GM23338 (cell line): ENCODE measurements around the gene NLRP7. TPM values are rescaled to one million over a fixed set of nuclear protein-coding genes. Genes with fewer than 3 reads are reported as not detected.

ENCODE experiments used
- ATAC-seq: fragments of 200-7000 bp; cut with Tn5 transposase; 3 replicates; pipeline ENCODE4 v1.9.1; 2020
- DNase-seq: peaks from one replicate; pipeline ENCODE4 v3.0.0-alpha.2; 2015; ENCODE audit warnings: low spot score
- H2AFZ ChIP-seq: fragments of 200-600 bp; sonication (generic); 2 replicates; pipeline ENCODE4 v1.8.0; 2016; ENCODE audit warnings: antibody characterized with exemption, mild to moderate bottlenecking, moderate library complexity
- H3F3A ChIP-seq: fragments of 200-600 bp; sonication (generic); replicated peaks from 2 replicates; pipeline ENCODE4 v1.8.0; 2017; ENCODE audit warnings: antibody characterized with exemption, mixed run types, low read depth
- H3K27ac ChIP-seq: fragments of 200-600 bp; sonication (generic); 2 replicates; pipeline ENCODE4 v1.6.1; 2016; ENCODE audit warnings: low read depth
- H3K27me3 ChIP-seq: fragments of 200-600 bp; sonication (generic); 2 replicates; pipeline ENCODE4 v1.8.0; 2016; ENCODE audit warnings: mild to moderate bottlenecking, mixed run types, moderate library complexity; ENCODE audit not compliant: insufficient read depth
- H3K36me3 ChIP-seq: fragments of 200-600 bp; sonication (generic); 2 replicates; pipeline ENCODE4 v1.8.0; 2016; ENCODE audit warnings: mild to moderate bottlenecking; ENCODE audit not compliant: insufficient read depth
- H3K4me1 ChIP-seq: fragments of 200-600 bp; sonication (generic); 2 replicates; pipeline ENCODE4 v1.8.0; 2016; ENCODE audit warnings: mild to moderate bottlenecking, moderate library complexity; ENCODE audit not compliant: insufficient read depth
- H3K4me2 ChIP-seq: fragments of 200-600 bp; sonication (generic); 2 replicates; pipeline ENCODE4 v1.7.1; 2017; ENCODE audit warnings: mixed run types
- H3K4me3 ChIP-seq: fragments of 200-600 bp; sonication (generic); 2 replicates; pipeline ENCODE4 v1.6.1; 2016; ENCODE audit warnings: mixed run types
- H3K79me2 ChIP-seq: fragments of 200-600 bp; sonication (generic); replicated peaks from 2 replicates; pipeline ENCODE4 v1.8.0; 2017; ENCODE audit warnings: mild to moderate bottlenecking; ENCODE audit not compliant: insufficient read depth
- H3K9me2 ChIP-seq: fragments of 200-600 bp; sonication (generic); 2 replicates; pipeline ENCODE4 v1.8.0; 2017; ENCODE audit not compliant: insufficient read depth
- H4K20me1 ChIP-seq: fragments of 200-600 bp; sonication (generic); replicated peaks from 2 replicates; pipeline ENCODE4 v1.8.0; 2017; ENCODE audit warnings: mild to moderate bottlenecking; ENCODE audit not compliant: insufficient read depth
- H3K27ac Mint-ChIP-seq: 2 replicates; pipeline ENCODE4 v1.8.0; 2020; ENCODE audit warnings: inconsistent platforms, mild to moderate bottlenecking, moderate library complexity, mixed read lengths
- H3K27me3 Mint-ChIP-seq: 3 replicates; pipeline ENCODE4 v1.8.0; 2022; ENCODE audit warnings: low read depth, mild to moderate bottlenecking, moderate library complexity, mixed read lengths, inconsistent platforms; ENCODE audit not compliant: insufficient read depth, poor library complexity
- H3K36me3 Mint-ChIP-seq: 3 replicates; pipeline ENCODE4 v1.8.0; 2021; ENCODE audit warnings: low read depth, mild to moderate bottlenecking, inconsistent platforms, moderate library complexity, mixed read lengths
- H3K4me1 Mint-ChIP-seq: 3 replicates; pipeline ENCODE4 v1.8.0; 2020; ENCODE audit warnings: mild to moderate bottlenecking, inconsistent platforms, mixed read lengths
- H3K4me3 Mint-ChIP-seq: 3 replicates; pipeline ENCODE4 v1.8.0; 2021; ENCODE audit warnings: moderate library complexity, mild to moderate bottlenecking, inconsistent platforms, mixed read lengths
- H3K9me3 Mint-ChIP-seq: 3 replicates; pipeline ENCODE4 v1.8.0; 2020; ENCODE audit warnings: moderate library complexity, mild to moderate bottlenecking, inconsistent platforms, mixed read lengths
- CREB1 ChIP-seq: fragments of 250-450 bp; sonication (Bioruptor Pico); IDR thresholded peaks from 2 replicates; pipeline ENCODE4 v1.5.0; 2020; ENCODE audit warnings: low read depth, mild to moderate bottlenecking, moderate library complexity
- CTCF ChIP-seq, 2 experiments: fragments of 200-600 bp in 1 of 2; sonication (generic) in 1 of 2; conservative IDR thresholded peaks; 2 replicates each; pipeline versions ENCODE4 v1.5.1 to v1.6.1; 2016 to 2017; ENCODE audit warnings: antibody characterized with exemption in 2 of 2, low read depth in 2 of 2, mild to moderate bottlenecking in 2 of 2, moderate library complexity in 1 of 2
- EZH2 ChIP-seq: fragments of 200-600 bp; sonication (generic); IDR thresholded peaks from one replicate; pipeline ENCODE4 v1.8.0; 2017; ENCODE audit warnings: antibody characterized with exemption, mild to moderate bottlenecking, low read depth; ENCODE audit not compliant: unreplicated experiment
- EZH2phosphoT487 ChIP-seq: fragments of 200-600 bp; sonication (generic); IDR thresholded peaks from one replicate; pipeline ENCODE4 v1.8.1; 2018; ENCODE audit warnings: antibody characterized with exemption; ENCODE audit not compliant: unreplicated experiment
- JUNB ChIP-seq: IDR thresholded peaks from one replicate; pipeline ENCODE4 v1.6.1; 2016; ENCODE audit warnings: antibody characterized with exemption; ENCODE audit not compliant: unreplicated experiment
- NANOG ChIP-seq: IDR thresholded peaks from 2 replicates; pipeline ENCODE4 v1.6.1; 2016; ENCODE audit warnings: antibody characterized with exemption, borderline replicate concordance
- POLR2AphosphoS5 ChIP-seq: IDR thresholded peaks from 2 replicates; pipeline ENCODE4 v1.6.1; 2016; ENCODE audit warnings: antibody characterized with exemption, low read depth
- STAT1 ChIP-seq: IDR thresholded peaks from one replicate; pipeline ENCODE4 v1.6.1; 2016; ENCODE audit warnings: antibody characterized with exemption; ENCODE audit not compliant: unreplicated experiment
- ZNF331 ChIP-seq: fragments of 250-450 bp; sonication (Bioruptor Pico); IDR thresholded peaks from 2 replicates; pipeline ENCODE4 v1.5.0; 2020; ENCODE audit warnings: low read depth, mild to moderate bottlenecking, moderate library complexity
- polyA plus RNA-seq: library from polyadenylated mRNA; unstranded; fragments of >200 nt; fragmentation: Nextera tagmentation; extraction: Ambion mirVana; gene quantifications from 2 replicates; pipeline ENCODE4 v1.2.1, GENCODE V29; 2016
- total RNA-seq: library from RNA; depleted of rRNA; stranded (reverse); fragments of >200 nt; shearing (Covaris generic); gene quantifications from 2 replicates; pipeline ENCODE4 v1.2.3, GENCODE V29; 2014
- TF ChIP-seq, protein P1 (sequence below): IDR thresholded peaks from one replicate; pipeline ENCODE4 v1.6.1; 2018; ENCODE audit warnings: antibody characterized with exemption; ENCODE audit not compliant: unreplicated experiment
- TF ChIP-seq, protein P2 (sequence below): fragments of 250-450 bp; sonication (Bioruptor Pico); IDR thresholded peaks from 2 replicates; pipeline ENCODE4 v1.5.0; 2020; ENCODE audit warnings: mild to moderate bottlenecking, moderate library complexity

Gene NLRP7
- total and polyA plus RNA-seq, 2 experiments from 2014 or later, result 1.2 to 2.2 TPM

DNA sequence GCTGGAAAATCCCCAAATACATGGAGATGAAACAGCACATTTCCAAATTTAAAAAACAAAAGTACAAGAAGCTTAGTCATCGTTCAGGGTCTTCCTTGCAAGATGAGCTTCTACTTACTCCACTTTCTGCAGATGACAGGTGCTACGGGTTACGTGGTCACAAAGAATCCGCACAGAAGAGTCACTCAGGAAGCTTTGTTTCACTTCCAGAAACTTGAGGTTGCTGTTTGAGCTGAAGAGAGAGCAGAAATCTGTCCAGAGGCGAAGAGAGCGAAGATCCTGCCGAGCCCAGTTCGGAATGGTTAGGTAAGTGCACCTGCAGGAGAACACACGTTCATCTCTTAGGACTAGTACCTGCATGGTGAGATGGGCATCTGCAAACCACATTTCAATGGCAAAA, 9.4 kb downstream of the NLRP7 start:
- no peak overlapping the region for H3K4me3 Mint-ChIP-seq
- Histone ChIP-seq H3K27ac (no peak overlapping the region), H3K4me3 (no peak overlapping the region), H4K20me1 (no peaks in the 10 kb centered on the region), H3F3A (no peaks in the 10 kb centered on the region), H3K4me1 (0 out of 2 replicates have a peak, but pooled peaks cover 3% of the 10 kb centered on the region), H3K9me2 (no peaks in the 10 kb centered on the region), H2AFZ (no peak overlapping the region), H3K4me2 (no peak overlapping the region), H3K36me3 (no peaks in the 10 kb centered on the region), H3K27me3 (no peaks in the 10 kb centered on the region), H3K79me2 (no peaks in the 10 kb centered on the region)
- ATAC-seq, result no peak
- no peaks in the 10 kb centered on the region; the same call in 1 of the 3 replicates for H3K36me3 Mint-ChIP-seq
- H3K27ac Mint-ChIP-seq, result no peak overlapping the region
- peaks cover 29% of the 10 kb centered on the region for H3K9me3 Mint-ChIP-seq
- DNase-seq, result no peak
- no peaks in the 10 kb centered on the region for H3K27me3 Mint-ChIP-seq
- peaks cover 2% of the 10 kb centered on the region; the same call in 2 of the 3 replicates for H3K4me1 Mint-ChIP-seq
- TF ChIP-seq STAT1, result no peak
- TF ChIP-seq CTCF (conservative IDR thresholded peaks at IDR 0.05; ENCODE audit: low read depth in 2 of 2), result no peak
- TF ChIP-seq CREB1, result no peak
- TF ChIP-seq POLR2AphosphoS5, result no peak
- no peak for TF ChIP-seq JUNB
- TF ChIP-seq, protein P1, sequence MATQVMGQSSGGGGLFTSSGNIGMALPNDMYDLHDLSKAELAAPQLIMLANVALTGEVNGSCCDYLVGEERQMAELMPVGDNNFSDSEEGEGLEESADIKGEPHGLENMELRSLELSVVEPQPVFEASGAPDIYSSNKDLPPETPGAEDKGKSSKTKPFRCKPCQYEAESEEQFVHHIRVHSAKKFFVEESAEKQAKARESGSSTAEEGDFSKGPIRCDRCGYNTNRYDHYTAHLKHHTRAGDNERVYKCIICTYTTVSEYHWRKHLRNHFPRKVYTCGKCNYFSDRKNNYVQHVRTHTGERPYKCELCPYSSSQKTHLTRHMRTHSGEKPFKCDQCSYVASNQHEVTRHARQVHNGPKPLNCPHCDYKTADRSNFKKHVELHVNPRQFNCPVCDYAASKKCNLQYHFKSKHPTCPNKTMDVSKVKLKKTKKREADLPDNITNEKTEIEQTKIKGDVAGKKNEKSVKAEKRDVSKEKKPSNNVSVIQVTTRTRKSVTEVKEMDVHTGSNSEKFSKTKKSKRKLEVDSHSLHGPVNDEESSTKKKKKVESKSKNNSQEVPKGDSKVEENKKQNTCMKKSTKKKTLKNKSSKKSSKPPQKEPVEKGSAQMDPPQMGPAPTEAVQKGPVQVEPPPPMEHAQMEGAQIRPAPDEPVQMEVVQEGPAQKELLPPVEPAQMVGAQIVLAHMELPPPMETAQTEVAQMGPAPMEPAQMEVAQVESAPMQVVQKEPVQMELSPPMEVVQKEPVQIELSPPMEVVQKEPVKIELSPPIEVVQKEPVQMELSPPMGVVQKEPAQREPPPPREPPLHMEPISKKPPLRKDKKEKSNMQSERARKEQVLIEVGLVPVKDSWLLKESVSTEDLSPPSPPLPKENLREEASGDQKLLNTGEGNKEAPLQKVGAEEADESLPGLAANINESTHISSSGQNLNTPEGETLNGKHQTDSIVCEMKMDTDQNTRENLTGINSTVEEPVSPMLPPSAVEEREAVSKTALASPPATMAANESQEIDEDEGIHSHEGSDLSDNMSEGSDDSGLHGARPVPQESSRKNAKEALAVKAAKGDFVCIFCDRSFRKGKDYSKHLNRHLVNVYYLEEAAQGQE, result no peak
- no peak for TF ChIP-seq NANOG
- no peak for TF ChIP-seq EZH2
- TF ChIP-seq EZH2phosphoT487, result no peak
- no peak for TF ChIP-seq ZNF331 (CRISPR knock-in tag)
- TF ChIP-seq, protein P2, sequence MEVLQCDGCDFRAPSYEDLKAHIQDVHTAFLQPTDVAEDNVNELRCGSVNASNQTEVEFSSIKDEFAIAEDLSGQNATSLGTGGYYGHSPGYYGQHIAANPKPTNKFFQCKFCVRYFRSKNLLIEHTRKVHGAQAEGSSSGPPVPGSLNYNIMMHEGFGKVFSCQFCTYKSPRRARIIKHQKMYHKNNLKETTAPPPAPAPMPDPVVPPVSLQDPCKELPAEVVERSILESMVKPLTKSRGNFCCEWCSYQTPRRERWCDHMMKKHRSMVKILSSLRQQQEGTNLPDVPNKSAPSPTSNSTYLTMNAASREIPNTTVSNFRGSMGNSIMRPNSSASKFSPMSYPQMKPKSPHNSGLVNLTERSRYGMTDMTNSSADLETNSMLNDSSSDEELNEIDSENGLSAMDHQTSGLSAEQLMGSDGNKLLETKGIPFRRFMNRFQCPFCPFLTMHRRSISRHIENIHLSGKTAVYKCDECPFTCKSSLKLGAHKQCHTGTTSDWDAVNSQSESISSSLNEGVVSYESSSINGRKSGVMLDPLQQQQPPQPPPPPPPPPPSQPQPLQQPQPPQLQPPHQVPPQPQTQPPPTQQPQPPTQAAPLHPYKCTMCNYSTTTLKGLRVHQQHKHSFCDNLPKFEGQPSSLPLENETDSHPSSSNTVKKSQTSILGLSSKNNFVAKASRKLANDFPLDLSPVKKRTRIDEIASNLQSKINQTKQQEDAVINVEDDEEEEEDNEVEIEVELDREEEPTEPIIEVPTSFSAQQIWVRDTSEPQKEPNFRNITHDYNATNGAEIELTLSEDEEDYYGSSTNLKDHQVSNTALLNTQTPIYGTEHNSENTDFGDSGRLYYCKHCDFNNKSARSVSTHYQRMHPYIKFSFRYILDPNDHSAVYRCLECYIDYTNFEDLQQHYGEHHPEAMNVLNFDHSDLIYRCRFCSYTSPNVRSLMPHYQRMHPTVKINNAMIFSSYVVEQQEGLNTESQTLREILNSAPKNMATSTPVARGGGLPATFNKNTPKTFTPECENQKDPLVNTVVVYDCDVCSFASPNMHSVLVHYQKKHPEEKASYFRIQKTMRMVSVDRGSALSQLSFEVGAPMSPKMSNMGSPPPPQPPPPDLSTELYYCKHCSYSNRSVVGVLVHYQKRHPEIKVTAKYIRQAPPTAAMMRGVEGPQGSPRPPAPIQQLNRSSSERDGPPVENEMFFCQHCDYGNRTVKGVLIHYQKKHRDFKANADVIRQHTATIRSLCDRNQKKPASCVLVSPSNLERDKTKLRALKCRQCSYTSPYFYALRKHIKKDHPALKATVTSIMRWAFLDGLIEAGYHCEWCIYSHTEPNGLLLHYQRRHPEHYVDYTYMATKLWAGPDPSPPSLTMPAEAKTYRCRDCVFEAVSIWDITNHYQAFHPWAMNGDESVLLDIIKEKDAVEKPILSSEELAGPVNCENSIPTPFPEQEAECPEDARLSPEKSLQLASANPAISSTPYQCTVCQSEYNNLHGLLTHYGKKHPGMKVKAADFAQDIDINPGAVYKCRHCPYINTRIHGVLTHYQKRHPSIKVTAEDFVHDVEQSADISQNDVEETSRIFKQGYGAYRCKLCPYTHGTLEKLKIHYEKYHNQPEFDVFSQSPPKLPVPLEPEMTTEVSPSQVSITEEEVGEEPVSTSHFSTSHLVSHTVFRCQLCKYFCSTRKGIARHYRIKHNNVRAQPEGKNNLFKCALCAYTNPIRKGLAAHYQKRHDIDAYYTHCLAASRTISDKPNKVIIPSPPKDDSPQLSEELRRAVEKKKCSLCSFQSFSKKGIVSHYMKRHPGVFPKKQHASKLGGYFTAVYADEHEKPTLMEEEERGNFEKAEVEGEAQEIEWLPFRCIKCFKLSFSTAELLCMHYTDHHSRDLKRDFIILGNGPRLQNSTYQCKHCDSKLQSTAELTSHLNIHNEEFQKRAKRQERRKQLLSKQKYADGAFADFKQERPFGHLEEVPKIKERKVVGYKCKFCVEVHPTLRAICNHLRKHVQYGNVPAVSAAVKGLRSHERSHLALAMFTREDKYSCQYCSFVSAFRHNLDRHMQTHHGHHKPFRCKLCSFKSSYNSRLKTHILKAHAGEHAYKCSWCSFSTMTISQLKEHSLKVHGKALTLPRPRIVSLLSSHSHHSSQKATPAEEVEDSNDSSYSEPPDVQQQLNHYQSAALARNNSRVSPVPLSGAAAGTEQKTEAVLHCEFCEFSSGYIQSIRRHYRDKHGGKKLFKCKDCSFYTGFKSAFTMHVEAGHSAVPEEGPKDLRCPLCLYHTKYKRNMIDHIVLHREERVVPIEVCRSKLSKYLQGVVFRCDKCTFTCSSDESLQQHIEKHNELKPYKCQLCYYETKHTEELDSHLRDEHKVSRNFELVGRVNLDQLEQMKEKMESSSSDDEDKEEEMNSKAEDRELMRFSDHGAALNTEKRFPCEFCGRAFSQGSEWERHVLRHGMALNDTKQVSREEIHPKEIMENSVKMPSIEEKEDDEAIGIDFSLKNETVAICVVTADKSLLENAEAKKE (CRISPR knock-in tag), result no peak
